HCT116 (cell line): ENCODE data around the gene MCRS1. TPM values are rescaled to one million over a fixed set of nuclear protein-coding genes. Genes with fewer than 3 reads are reported as not detected.

ENCODE experiments used
- ATAC-seq: fragments of 200-7000 bp; cut with Tn5 transposase; 2 replicates; pipeline ENCODE4 v1.9.1; 2020; ENCODE audit warnings: mild to moderate bottlenecking, moderate library complexity
- BruUV-seq: library from RNA; stranded (reverse); fragments of 400-500 nt; replicated peaks from 2 replicates; lab custom pipeline; 2021; lab: Mats Ljungman, UMichigan
- CTCF ChIA-PET: fragments of 300-600 bp; sonication (Branson Sonifier 250); formaldehyde crosslinking; loops from one replicate; lab custom pipeline; 2021; ENCODE audit warnings: antibody characterized with exemption; lab: Charles Lee
- POLR2A ChIA-PET: fragments of 300-600, 350-600 bp; sonication (Branson Sonifier 250); formaldehyde crosslinking; loops from one replicate; lab custom pipeline; 2021; ENCODE audit warnings: antibody characterized with exemption; lab: Charles Lee
- RAD21 ChIA-PET, 2 experiments: fragments of 300-600 bp; sonication (Branson Sonifier 250); formaldehyde crosslinking; loops; one replicate each; lab custom pipeline; 2023; ENCODE audit warnings: low total read pairs in 2 of 2; ENCODE audit not compliant: uncharacterized antibody in 2 of 2, unreplicated experiment in 2 of 2, low non-redundant PET in 1 of 2; lab: Charles Lee
- DNase-seq: peaks from one replicate; pipeline ENCODE4 v3.0.0-alpha.2; 2010; ENCODE audit warnings: low read depth, low spot score
- H2AFZ ChIP-seq: fragments of 200-600 bp; shearing (Covaris generic), sonication (generic); 2 replicates; pipeline ENCODE4 v1.6.1; 2017; ENCODE audit warnings: low read depth, mixed run types, mixed read lengths, antibody characterized with exemption, low read length; ENCODE audit not compliant: poor library complexity, severe bottlenecking
- H3K27ac ChIP-seq: 2 replicates; pipeline ENCODE4 v1.5.1; 2012; ENCODE audit warnings: low read depth, low read length
- H3K27me3 ChIP-seq: fragments of 200-600 bp; sonication (generic); 2 replicates; pipeline ENCODE4 v1.6.1; 2016; ENCODE audit warnings: mixed run types, low read length, mixed read lengths; ENCODE audit not compliant: insufficient read depth
- H3K36me3 ChIP-seq, 2 experiments: fragments of 200-500 bp in 1 of 2; fragments of 200-600 bp in 1 of 2; sonication (Bioruptor generic) in 1 of 2; sonication (generic) in 1 of 2; 2 replicates each; pipeline versions ENCODE4 v1.5.1 to v1.6.1; 2014 to 2016; ENCODE audit warnings: low read length in 2 of 2, inconsistent platforms in 1 of 2, mixed read lengths in 1 of 2, mixed run types in 1 of 2; ENCODE audit not compliant: insufficient read depth in 2 of 2, control insufficient read depth in 1 of 2
- H3K4me1 ChIP-seq, 2 experiments: fragments of 200-600 bp in 1 of 2; sonication (generic) in 1 of 2; 2 replicates each; pipeline versions ENCODE4 v1.5.1 to v1.6.1; 2012 to 2017; ENCODE audit warnings: low read length in 2 of 2, inconsistent platforms in 1 of 2, mild to moderate bottlenecking in 1 of 2, mixed read lengths in 1 of 2, mixed run types in 1 of 2, moderate library complexity in 1 of 2; ENCODE audit not compliant: insufficient read depth in 2 of 2, control insufficient read depth in 1 of 2
- H3K4me2 ChIP-seq: fragments of 200-600 bp; sonication (generic); 2 replicates; pipeline ENCODE4 v1.6.1; 2017; ENCODE audit warnings: mixed run types, low read length, mixed read lengths
- H3K4me3 ChIP-seq, 2 experiments: fragments of 200-600 bp in 1 of 2; sonication (generic) in 1 of 2; replicated peaks in 1 of 2; 2 replicates each; pipeline ENCODE4 v1.5.1; 2011 to 2016; ENCODE audit warnings: low read length in 2 of 2, control low read depth in 1 of 2, low read depth in 1 of 2, mild to moderate bottlenecking in 1 of 2, mixed read lengths in 1 of 2, mixed run types in 1 of 2
- H3K79me2 ChIP-seq: fragments of 200-600 bp; sonication (generic); 2 replicates; pipeline ENCODE4 v1.6.1; 2017; ENCODE audit warnings: mild to moderate bottlenecking, mixed run types, low read length, moderate library complexity, mixed read lengths; ENCODE audit not compliant: insufficient read depth
- H3K9ac ChIP-seq: fragments of 200-600 bp; sonication (generic); 2 replicates; pipeline ENCODE4 v1.6.1; 2016; ENCODE audit warnings: low read length, mixed read lengths
- H3K9me2 ChIP-seq: fragments of 200-600 bp; sonication (generic), shearing (Covaris generic); 2 replicates; pipeline ENCODE4 v1.6.1; 2017; ENCODE audit warnings: mixed run types, mild to moderate bottlenecking, moderate library complexity; ENCODE audit not compliant: insufficient read depth
- H3K9me3 ChIP-seq, 2 experiments: fragments of 200-500 bp in 1 of 2; fragments of 200-600 bp in 1 of 2; sonication (Bioruptor generic) in 1 of 2; sonication (generic) in 1 of 2; 2 replicates each; pipeline ENCODE4 v1.6.1; 2014 to 2017; ENCODE audit warnings: low read length in 2 of 2, mixed read lengths in 2 of 2, inconsistent platforms in 1 of 2, low read depth in 1 of 2, mild to moderate bottlenecking in 1 of 2, mixed run types in 1 of 2, moderate library complexity in 1 of 2; ENCODE audit not compliant: control insufficient read depth in 1 of 2, insufficient read depth in 1 of 2
- H4K20me1 ChIP-seq: fragments of 200-600 bp; sonication (generic), shearing (Covaris generic); 2 replicates; pipeline ENCODE4 v1.6.1; 2017; ENCODE audit warnings: mixed run types, mild to moderate bottlenecking, moderate library complexity; ENCODE audit not compliant: insufficient read depth
- CBX3 ChIP-seq: IDR thresholded peaks from 2 replicates; pipeline ENCODE4 v1.6.1; 2012; ENCODE audit warnings: low read depth
- CEBPB ChIP-seq: IDR thresholded peaks from 2 replicates; pipeline ENCODE4 v1.6.1; 2012; ENCODE audit warnings: low read depth
- CTCF ChIP-seq, 3 experiments: fragments of 200-600 bp in 1 of 3; sonication (generic) in 1 of 3; IDR thresholded peaks in 2 of 3; conservative IDR thresholded peaks in 1 of 3; 2 replicates each; pipeline ENCODE4 v1.5.1; 2012 to 2017; ENCODE audit warnings: low read depth in 2 of 3, low read length in 2 of 3, antibody characterized with exemption in 1 of 3, borderline replicate concordance in 1 of 3, control low read depth in 1 of 3, mild to moderate bottlenecking in 1 of 3, mixed read lengths in 1 of 3, mixed run types in 1 of 3, moderate library complexity in 1 of 3; ENCODE audit not compliant: insufficient read depth in 1 of 3
- EGR1 ChIP-seq: IDR thresholded peaks from 2 replicates; pipeline ENCODE4 v1.6.1; 2012; ENCODE audit warnings: low read depth
- EZH2 ChIP-seq: fragments of 200-600 bp; sonication (generic); IDR thresholded peaks from 2 replicates; pipeline ENCODE4 v1.6.1; 2017; ENCODE audit warnings: antibody characterized with exemption, mixed run types
- FOSL1 ChIP-seq: IDR thresholded peaks from 2 replicates; pipeline ENCODE4 v1.6.1; 2012; ENCODE audit warnings: low read depth
- JUND ChIP-seq: IDR thresholded peaks from 2 replicates; pipeline ENCODE4 v1.6.1; 2012
- MAX ChIP-seq: IDR thresholded peaks from 2 replicates; pipeline ENCODE4 v1.6.1; 2012
- POLR2A ChIP-seq: IDR thresholded peaks from 2 replicates; pipeline ENCODE4 v1.7.0; 2011; ENCODE audit warnings: borderline replicate concordance; ENCODE audit not compliant: insufficient read depth, insufficient read length; ENCODE audit errors: extremely low read depth
- POLR2AphosphoS5 ChIP-seq: IDR thresholded peaks from 2 replicates; pipeline ENCODE4 v1.6.1; 2011; ENCODE audit warnings: mild to moderate bottlenecking, low read depth, low read length, moderate library complexity
- RAD21 ChIP-seq: IDR thresholded peaks from 2 replicates; pipeline ENCODE4 v1.6.1; 2012; ENCODE audit warnings: low read depth, mild to moderate bottlenecking
- REST ChIP-seq: IDR thresholded peaks from 2 replicates; pipeline ENCODE4 v1.6.1; 2012; ENCODE audit warnings: low read depth
- SP1 ChIP-seq: IDR thresholded peaks from 2 replicates; pipeline ENCODE4 v1.6.1; 2012; ENCODE audit warnings: low read depth
- SRF ChIP-seq: IDR thresholded peaks from 2 replicates; pipeline ENCODE4 v1.6.1; 2012; ENCODE audit warnings: low read depth
- TCF7L2 ChIP-seq: IDR thresholded peaks from 2 replicates; pipeline ENCODE4 v1.7.0; 2011; ENCODE audit warnings: borderline replicate concordance, inconsistent platforms; ENCODE audit not compliant: insufficient read depth, insufficient read length; ENCODE audit errors: extremely low read depth
- YY1 ChIP-seq: IDR thresholded peaks from 2 replicates; pipeline ENCODE4 v1.6.1; 2011; ENCODE audit warnings: low read length, low read depth, moderate library complexity, mild to moderate bottlenecking; ENCODE audit not compliant: insufficient replicate concordance; ENCODE audit errors: extremely low read depth
- ZFX ChIP-seq: fragments of 450-650 bp; IDR thresholded peaks from 2 replicates; pipeline ENCODE4 v1.6.1; 2017
- ZNF274 ChIP-seq: fragments of 200-500 bp; sonication (Bioruptor generic); IDR thresholded peaks from 2 replicates; pipeline ENCODE4 v1.6.1; 2014; ENCODE audit warnings: mild to moderate bottlenecking, low read depth, low read length, inconsistent platforms
- intact Hi-C: fragments of 100-400 bp; cut with micrococcal nuclease; formaldehyde crosslinking; loops from 2 replicates; pipeline ENCODE4 v1.10.0; 2022
- total RNA-seq: library from RNA; stranded (reverse); gene quantifications from one replicate; pipeline ENCODE4 v1.2.1, GENCODE V29; 2021; ENCODE audit not compliant: unreplicated experiment
- TF ChIP-seq, protein P1 (sequence below): IDR thresholded peaks from 2 replicates; pipeline ENCODE4 v1.6.1; 2011; ENCODE audit warnings: mild to moderate bottlenecking, low read length, moderate library complexity; ENCODE audit not compliant: insufficient replicate concordance; ENCODE audit errors: extremely low read depth

MCRS1 gene
- total RNA-seq, 1 experiment from 2014 or later = 91.9 TPM

DNA sequence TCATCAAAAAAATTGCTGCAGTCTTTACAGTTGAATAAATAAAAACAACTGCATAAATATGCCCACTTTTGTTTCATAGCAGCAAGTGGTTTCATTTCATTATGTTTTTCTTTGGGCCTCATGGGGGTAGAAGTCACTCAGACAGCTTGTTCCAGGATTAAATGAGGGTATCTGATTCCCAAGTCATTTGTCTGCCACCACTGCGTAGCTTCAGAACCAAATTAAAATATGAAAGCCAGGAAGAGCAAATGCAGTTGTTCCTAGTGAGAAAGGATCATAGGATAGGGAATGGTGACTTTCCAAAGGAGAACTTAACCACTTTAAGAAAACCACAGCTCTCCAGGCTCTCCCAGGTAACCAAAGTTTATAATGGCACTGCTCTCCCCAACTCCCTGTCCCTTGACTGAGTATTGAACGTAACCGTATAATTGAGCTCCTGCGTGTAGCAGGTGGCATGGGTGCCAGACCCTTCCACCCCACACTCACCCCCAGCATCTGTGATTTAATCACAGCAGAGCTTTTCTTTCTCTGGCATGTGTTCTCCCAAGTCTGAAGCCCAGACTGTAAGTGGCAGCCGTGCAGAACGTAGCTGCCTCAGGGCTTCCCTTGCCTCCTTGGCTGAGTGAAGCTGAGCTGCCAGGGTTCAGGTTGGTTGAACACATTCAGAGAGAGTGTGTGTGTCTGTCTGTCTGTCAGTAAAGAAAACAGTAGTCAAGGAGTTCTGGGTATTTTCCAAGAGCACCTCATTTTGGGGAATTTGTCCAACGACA, 40.4 kb downstream of the MCRS1 start:
- ChIA-PET POLR2A (no interaction called here), CTCF (interaction anchor here (0.8 to 1.0 kb wide), 2 partner anchors 14 to 169 kb away, joined by 3 to 4 read pairs; no protein-coding TSS in a partner anchor), RAD21 (no interaction called here)
- H4K20me1 ChIP-seq = no peaks in the 10 kb centered on the region
- no peaks in the 10 kb centered on the region for H3K4me1 ChIP-seq
- intact Hi-C loops = no loop called here
- no peak for DNase-seq
- no peak for TF ChIP-seq EZH2
- no peak for TF ChIP-seq ZNF274
- no peak for TF ChIP-seq YY1
- TF ChIP-seq, protein P1, sequence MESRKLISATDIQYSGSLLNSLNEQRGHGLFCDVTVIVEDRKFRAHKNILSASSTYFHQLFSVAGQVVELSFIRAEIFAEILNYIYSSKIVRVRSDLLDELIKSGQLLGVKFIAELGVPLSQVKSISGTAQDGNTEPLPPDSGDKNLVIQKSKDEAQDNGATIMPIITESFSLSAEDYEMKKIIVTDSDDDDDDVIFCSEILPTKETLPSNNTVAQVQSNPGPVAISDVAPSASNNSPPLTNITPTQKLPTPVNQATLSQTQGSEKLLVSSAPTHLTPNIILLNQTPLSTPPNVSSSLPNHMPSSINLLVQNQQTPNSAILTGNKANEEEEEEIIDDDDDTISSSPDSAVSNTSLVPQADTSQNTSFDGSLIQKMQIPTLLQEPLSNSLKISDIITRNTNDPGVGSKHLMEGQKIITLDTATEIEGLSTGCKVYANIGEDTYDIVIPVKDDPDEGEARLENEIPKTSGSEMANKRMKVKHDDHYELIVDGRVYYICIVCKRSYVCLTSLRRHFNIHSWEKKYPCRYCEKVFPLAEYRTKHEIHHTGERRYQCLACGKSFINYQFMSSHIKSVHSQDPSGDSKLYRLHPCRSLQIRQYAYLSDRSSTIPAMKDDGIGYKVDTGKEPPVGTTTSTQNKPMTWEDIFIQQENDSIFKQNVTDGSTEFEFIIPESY = no peak
- TF ChIP-seq JUND = no peak
- no peak for TF ChIP-seq POLR2AphosphoS5
- TF ChIP-seq CTCF (IDR thresholded peaks at IDR 0.05 in 2 of 3, conservative IDR thresholded peaks at IDR 0.05 in 1 of 3; ENCODE audit: borderline replicate concordance in 1 of 3, insufficient read depth in 1 of 3, low read depth in 2 of 3, low read length in 2 of 3) = no peak
- TF ChIP-seq MAX = no peak
- no peak for TF ChIP-seq TCF7L2
- no peak for TF ChIP-seq ZFX
- TF ChIP-seq RAD21 = no peak
- TF ChIP-seq SRF = no peak
- TF ChIP-seq SP1 = no peak
- TF ChIP-seq REST = no peak
- no peak for TF ChIP-seq CEBPB
- TF ChIP-seq POLR2A = no peak
- TF ChIP-seq EGR1 = no peak
- TF ChIP-seq CBX3 = no peak
- TF ChIP-seq FOSL1 = no peak
- no TSS peak for BruUV-seq
- no peaks in the 10 kb centered on the region for H3K9me2 ChIP-seq
- ATAC-seq = no peak
- no peaks in the 10 kb centered on the region for H3K27me3 ChIP-seq
- no peak overlapping the region for H3K27ac ChIP-seq
- H3K36me3 ChIP-seq = peaks cover 32 to 33% of the 10 kb centered on the region in 2 experiments
- no peak overlapping the region for H3K4me3 ChIP-seq
- no peaks in the 10 kb centered on the region for H3K79me2 ChIP-seq
- no peak overlapping the region for H3K9ac ChIP-seq
- no peak overlapping the region for H3K4me2 ChIP-seq
- H2AFZ ChIP-seq = no peak overlapping the region
- H3K9me3 ChIP-seq = no peaks in the 10 kb centered on the region
